D341Med (cell line): ENCODE results near the gene SLC8A3.

Experiments used
- DNase-seq: peaks from one replicate; pipeline ENCODE4 v3.0.0; 2012; ENCODE audit warnings: low spot score

The SLC8A3 gene

GRCh38 chr14:70061108-70061507 lies 127.6 kb downstream of the SLC8A3 start:
- no peak for DNase-seq

GRCh38 chr14:70059545-70059944 lies 129.2 kb downstream of the SLC8A3 start:
- no peak for DNase-seq

GRCh38 chr14:70057519-70058136 lies 131.1 kb downstream of the SLC8A3 start:
- DNase-seq, result no peak

DNA sequence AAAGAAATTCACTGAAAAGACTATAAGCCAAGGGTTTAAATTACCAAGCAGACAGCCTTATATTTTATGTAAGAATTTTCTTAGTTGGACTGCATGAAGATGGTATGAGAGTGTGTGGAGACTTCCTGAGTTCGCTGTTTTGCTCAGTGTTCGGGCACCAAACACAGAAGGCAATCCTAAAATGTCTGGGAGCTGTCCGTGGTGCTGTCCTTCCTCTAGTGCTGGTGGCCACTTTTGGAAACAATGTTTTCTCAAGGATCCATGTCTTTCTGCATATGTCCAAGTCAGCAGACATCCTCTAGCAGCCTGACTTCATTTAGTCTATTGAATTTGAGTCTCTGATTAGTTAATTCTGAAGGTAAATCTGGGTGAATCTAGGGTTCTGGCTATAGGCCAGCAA lies 135.8 kb downstream of the SLC8A3 start:
- DNase-seq, result no peak

DNA sequence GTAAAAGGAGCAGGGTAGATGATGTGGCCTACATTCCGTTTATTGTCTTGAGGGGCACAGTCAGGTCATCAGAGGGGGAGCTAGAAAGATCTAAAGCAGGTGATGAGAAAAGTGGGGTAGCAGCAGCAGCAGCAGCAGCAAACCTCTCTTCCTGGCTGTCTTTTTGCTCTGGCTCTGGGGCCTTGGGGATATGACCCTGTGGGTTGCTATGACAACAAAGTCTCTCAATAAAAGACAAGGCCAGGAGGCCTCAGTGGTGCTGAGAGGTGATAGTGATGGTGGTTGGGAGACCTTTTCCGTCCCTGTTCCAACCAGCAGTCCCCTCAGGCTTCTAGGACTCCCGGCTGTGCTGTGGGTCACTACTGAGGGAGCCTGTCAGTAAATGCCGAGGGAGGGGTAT lies 138.6 kb downstream of the SLC8A3 start:
- DNase-seq, result no peak

DNA sequence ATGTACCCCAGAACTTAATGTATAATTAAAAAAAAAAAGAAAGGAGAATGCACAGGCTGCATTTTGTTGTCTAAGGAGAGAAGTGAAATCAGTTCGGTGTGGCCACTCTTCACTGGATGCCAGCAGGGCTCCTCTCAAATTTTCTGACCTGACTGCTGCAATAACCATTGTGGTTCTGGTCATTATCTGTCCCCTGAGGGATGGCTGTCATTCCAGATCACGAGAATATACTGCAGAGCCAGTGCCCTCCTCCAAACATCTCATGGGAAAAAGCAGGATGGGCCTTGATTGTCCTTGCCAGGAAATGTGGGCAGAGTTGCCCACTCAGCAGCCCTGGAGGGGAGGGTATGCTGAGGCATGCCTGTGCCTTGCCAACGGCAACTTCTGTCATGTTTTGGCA lies 139.1 kb downstream of the SLC8A3 start:
- DNase-seq, result no peak

DNA sequence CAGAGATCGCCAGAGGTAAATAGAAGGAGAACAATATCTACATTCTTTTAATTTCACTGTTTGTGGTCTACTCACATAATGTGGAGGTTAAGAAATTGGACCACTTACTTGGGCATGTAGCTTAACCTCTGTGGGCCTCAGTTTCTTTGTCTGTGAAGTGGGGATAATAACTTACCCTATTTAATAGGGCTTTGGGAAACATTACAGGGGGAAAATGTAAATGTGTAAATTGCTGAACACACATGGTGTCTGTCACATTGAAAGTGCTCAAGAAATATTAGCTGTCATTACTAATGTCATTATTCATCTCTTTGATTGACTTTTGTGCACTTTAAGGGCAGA lies 140.5 kb downstream of the SLC8A3 start:
- no peak for DNase-seq

DNA sequence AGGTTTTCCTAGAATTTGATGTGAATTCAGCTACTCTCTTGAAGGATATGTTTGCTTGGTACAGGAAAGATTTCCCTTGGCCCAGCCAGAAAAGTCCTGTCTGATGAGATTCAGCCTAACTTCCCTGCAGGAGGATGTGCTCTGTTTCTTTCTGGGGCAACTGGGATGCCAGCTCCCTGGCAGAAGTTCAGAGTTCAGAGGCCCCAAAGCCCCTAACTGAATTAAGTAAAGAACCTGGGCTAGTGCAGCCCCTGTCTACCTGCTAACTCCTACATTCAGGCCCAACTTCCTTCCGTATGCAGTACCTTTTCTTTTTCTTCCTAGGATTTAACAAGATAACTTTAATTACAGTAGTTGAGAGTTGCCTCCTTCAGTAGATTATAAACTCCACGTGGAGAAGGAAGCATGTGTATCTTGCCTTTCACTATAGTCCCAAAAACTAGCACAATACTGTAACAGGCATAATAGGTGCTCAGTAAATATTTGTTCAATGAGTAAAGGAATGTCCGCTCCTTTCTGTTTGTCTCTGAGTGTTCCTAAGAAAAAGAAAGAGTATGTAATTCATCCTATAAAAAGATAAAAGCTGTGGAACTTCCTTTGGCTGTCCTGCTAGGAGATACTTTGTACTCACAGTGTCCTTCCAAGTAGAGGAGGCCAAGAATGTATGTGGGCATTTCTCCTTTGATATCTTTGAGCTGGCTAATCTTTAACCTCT lies 141.0 kb downstream of the SLC8A3 start:
- DNase-seq, result no peak

DNA sequence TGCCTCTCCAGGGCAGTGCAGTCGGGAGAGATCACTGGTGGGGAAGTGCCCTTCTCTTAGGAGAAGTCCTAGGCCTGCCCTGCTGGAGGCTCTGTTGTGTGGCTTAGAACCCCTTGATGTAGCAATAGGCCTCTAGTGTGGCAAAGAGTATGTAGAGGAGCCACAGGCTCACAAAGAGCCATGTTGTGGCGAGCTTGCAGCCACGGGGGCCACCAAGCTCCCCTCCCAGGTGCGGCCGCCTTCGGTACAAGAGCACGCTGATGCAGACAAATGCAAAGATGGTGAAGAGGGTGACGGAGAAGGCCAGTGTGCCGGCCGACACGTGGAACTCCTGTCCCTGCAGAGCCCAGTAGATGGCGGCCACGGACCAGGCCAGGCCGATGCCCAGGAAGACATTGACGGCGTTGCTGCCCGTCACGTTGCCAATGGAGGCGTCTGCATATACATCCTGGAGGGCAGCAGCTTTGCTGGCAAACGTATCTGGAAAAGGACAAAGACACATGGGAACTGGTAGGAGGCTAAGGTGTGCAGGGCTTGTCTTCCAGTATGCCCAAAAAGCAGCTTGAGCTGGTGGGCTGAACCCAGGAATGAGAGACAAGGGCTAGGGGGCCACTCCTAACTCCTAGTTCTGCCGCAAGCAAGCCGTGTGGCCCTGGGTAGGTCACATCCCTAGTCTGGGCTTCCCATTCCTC lies 142.8 kb downstream of the SLC8A3 start:
- peak; percentile 84 for DNase-seq

DNA sequence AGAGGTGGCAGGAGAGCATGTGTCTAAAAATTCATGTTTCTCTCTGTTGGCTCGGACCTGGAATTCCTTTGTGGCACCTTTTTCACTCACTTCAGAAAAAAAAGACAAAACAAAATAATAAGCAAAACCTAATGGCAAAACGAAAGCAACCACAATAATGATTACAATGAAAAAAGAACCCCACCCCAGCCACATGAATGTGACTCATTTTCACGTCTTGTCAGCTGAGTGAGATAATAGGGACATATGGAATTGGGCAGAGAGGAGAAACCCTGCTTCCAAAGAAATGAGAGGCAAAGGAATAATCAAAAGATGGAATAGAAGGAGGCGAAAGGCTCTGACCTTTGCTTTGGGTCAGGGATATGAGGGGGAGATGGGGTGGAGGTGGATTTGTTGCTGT lies 143.4 kb downstream of the SLC8A3 start:
- no peak for DNase-seq

DNA sequence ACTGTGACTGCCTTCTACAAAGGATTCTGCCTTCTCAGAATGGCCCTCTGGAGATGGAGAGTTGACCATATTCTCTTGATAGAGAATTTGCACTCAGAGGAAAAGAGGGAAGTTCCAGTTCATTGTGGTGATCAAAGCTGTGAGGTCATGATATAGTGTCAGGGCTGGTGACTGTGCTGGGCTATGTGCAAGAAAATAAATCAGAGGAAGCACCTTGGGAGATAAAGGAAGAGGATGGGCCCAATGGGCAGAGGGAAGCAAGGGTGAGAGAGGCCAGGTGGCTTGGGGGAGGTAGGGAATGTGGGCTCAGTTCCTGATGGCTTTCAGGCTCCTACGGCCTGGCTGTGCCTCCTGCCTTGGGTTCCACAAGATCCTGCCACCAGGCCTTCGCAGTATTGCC lies 145.8 kb downstream of the SLC8A3 start:
- DNase-seq, result no peak

DNA sequence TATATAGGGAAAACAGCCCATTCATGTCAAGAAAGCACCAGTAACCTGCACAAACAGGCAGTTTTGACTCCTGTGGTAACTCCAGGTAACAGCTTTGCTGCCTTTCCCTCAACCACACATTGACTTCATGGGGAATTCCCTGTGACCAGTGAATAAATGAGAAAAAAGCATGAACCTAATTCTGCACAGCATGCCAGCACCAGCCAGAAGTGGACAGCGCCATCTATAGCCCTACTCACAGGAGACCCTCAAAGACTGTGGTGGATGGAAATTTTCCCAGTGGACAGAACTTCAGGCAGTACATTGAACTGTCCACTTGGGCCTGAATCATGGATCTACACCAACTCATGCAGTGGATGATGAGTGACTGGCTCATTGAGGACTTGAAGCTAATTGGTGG lies 152.1 kb downstream of the SLC8A3 start:
- DNase-seq, result no peak

- DNase-seq, result no peak
Measured at GRCh38 chr14:70034257-70034656, 154.5 kb downstream of the SLC8A3 start.

DNA sequence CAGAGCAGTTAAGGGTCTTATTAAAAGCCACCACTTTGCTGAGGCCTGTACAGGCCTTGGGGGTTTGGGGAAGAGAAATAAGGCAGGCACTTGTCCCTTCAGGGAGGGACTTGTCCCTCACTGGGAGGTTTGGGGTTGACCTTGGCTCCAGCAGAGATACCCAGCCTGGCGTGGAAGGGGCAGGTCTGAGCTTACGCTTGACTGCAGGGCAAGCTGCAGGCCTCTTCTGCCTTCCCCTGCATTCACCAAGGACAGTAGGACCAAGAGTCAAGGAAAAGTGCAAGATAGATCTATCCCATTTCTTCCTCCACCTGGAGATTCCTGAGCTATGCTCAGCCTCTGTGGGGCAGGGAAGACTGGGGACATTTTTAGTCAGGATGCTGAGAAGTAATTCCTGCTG lies 155.2 kb downstream of the SLC8A3 start:
- no peak for DNase-seq

DNA sequence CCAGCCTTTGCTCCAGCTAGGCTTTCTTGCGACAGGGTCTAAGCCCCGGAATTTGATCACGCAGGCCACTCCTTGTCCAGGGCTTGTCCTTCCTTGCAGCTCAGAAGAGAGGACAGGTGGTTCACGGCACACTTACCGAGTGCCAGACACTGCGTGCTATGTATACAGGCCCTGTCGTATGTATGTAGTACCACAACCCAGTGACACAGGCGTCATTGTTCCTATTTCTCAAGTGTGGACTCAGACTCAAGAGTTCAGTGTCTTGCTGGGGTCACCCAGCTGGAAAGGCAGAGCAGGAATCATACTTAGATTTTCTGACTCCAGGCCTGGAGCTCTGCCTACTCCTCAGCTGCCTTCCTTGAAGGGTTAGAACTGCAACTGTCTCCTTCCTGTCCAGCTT lies 155.6 kb downstream of the SLC8A3 start:
- DNase-seq, result no peak

GRCh38 chr14:70032447-70032846 lies 156.3 kb downstream of the SLC8A3 start:
- DNase-seq, result no peak

DNA sequence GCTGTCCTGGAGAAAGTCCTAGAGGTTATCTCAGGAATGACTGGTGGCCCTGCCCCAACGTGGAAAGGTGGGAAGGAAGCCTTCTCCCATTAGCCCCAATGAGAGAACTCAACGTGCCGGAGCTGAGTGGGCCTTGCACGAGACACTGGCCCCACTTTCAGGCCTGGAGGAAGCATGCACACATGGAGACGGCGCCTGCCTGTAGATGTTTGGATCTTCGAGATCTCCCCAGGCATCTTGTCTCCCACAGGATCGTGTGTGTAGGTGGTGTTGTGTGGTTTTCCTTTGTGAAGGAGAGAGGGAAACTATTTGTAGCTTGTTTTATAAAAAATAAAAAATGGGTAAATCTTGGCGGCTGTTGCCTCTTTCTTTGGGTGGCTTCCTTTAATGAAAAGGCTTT lies 156.7 kb downstream of the SLC8A3 start:
- no peak for DNase-seq

- no peak for DNase-seq
Measured at GRCh38 chr14:70029296-70030132, 159.2 kb downstream of the SLC8A3 start.

GRCh38 chr14:70027785-70028428 lies 160.8 kb downstream of the SLC8A3 start:
- DNase-seq, result peak; percentile 89

- no peak for DNase-seq
Measured at GRCh38 chr14:70023871-70024270, 164.9 kb downstream of the SLC8A3 start.

DNA sequence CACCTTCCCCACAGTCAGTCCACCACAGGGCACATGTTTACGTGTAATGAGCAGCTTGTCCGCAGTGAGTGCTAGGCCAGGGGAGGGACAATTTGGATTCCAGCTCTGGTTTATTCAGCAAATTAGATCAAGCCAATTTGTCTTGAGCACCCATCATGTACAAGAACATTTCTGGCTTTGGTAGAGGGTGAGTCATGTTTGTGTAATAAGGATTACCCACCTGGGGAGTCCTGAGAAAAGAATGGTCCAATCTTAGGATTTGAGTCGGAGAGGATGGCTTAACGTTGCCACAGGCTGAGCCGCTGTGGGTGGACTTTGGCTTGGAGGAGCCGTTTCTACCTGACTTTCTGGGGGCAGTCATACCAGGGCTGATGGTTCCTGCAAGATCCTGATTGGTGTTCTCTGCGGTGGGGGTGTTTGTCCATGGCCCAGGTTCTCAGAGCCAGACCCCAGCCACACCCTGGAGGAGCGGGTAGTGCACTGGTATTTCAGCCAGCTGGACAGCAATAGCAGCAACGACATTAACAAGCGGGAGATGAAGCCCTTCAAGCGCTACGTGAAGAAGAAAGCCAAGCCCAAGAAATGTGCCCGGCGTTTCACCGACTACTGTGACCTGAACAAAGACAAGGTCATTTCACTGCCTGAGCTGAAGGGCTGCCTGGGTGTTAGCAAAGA lies 165.8 kb downstream of the SLC8A3 start:
- DNase-seq, result no peak
